Duodenal mucosa (tissue), 2 donors: ENCODE results near the gene FILIP1L.

Source experiments
- H3K27ac ChIP-seq: one replicate; pipeline ENCODE4 v1.7.0; 2013; ENCODE audit warnings: low read depth, low read length
- H3K27me3 ChIP-seq, 2 donors: one replicate each; pipeline ENCODE4 v1.7.0; 2013; ENCODE audit warnings: low read length in 2 of 2, control low read depth in 1 of 2; ENCODE audit not compliant: insufficient read depth in 2 of 2, control insufficient read depth in 1 of 2
- H3K36me3 ChIP-seq, 2 donors: one replicate each; pipeline ENCODE4 v1.7.0; 2013; ENCODE audit warnings: low read length in 2 of 2, control low read depth in 1 of 2; ENCODE audit not compliant: insufficient read depth in 2 of 2, control insufficient read depth in 1 of 2
- H3K4me1 ChIP-seq, 2 donors: one replicate each; pipeline ENCODE4 v1.7.0; 2013; ENCODE audit warnings: low read length in 2 of 2, control low read depth in 1 of 2; ENCODE audit not compliant: insufficient read depth in 2 of 2, control insufficient read depth in 1 of 2
- H3K4me3 ChIP-seq, 2 donors: one replicate each; pipeline ENCODE4 v1.7.0; 2013; ENCODE audit warnings: low read length in 2 of 2, low read depth in 1 of 2
- H3K9ac ChIP-seq, 2 donors: one replicate each; pipeline ENCODE4 v1.7.0; 2013; ENCODE audit warnings: low read length in 2 of 2, low read depth in 1 of 2
- H3K9me3 ChIP-seq, 2 donors: one replicate each; pipeline ENCODE4 v1.7.0; 2013; ENCODE audit warnings: low read length in 2 of 2, control low read depth in 1 of 2; ENCODE audit not compliant: control insufficient read depth in 1 of 2

Gene FILIP1L

DNA sequence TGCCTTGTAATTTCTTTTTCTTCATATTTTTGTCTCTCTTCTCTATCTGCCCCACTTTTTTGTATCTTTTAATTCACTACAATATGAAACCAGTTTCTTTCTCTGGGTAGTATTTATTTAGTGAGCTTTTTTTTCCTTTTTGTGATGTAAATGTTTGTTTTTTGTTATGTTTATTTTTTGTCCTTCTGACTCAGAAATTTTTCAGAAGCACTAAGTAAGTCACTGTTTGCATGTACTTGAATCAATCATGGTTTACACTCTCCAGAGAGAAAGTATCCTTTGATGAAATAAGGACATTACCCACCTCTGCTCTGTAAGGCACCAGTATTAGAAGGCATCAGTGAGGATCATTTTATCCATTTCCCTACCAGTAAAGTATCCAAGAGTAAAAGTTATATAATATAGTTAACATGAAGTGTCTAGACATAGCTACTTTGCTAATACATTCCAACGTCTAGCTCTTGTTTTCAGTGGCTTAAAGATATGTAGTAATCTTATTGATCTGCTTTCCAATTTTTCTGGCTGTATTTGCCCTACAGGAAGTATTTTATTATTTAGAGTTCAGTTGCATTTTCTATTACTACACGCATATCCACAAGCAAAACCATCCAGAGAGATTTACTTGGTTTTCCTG lies 25.4 kb downstream of the FILIP1L start:
- H3K4me3 ChIP-seq, result no peak overlapping the region
- H3K4me1 ChIP-seq, result peaks cover 0 to 14% of the 10 kb centered on the region in 2 donors
- no peaks in the 10 kb centered on the region for H3K9me3 ChIP-seq
- H3K27me3 ChIP-seq, result no peaks in the 10 kb centered on the region
- no peak overlapping the region for H3K9ac ChIP-seq
- H3K27ac ChIP-seq, result no peak overlapping the region
- H3K36me3 ChIP-seq, result no peaks in the 10 kb centered on the region

DNA sequence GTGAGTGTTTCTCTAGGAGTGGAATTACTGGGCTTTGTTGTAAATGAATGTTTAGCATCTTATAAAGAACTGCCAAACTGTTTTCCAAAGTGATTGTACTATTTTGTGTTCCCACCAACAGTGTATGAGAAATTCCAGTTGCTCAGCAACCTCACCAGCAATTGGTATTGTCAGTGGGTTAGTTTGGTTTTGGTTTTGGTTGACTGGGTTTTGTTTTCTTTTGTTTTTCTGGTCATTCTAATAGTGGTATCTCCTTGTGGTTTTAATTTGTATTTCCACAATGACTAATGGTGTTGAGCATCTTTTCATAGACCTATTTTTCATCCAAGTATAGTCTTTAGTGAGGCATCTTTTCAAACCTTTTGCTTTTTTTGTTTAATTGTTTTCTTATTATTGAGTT lies 27.1 kb downstream of the FILIP1L start:
- no peaks in the 10 kb centered on the region for H3K36me3 ChIP-seq
- no peaks in the 10 kb centered on the region for H3K9me3 ChIP-seq
- H3K4me3 ChIP-seq, result no peak overlapping the region
- H3K9ac ChIP-seq, result no peak overlapping the region
- H3K4me1 ChIP-seq, result peaks cover 0 to 14% of the 10 kb centered on the region in 2 donors
- H3K27me3 ChIP-seq, result no peaks in the 10 kb centered on the region
- H3K27ac ChIP-seq, result no peak overlapping the region

- no peak overlapping the region for H3K4me3 ChIP-seq
- H3K9ac ChIP-seq, result no peak overlapping the region
- no peaks in the 10 kb centered on the region for H3K9me3 ChIP-seq
- H3K27ac ChIP-seq, result no peak overlapping the region
- H3K27me3 ChIP-seq, result no peaks in the 10 kb centered on the region
- H3K36me3 ChIP-seq, result no peaks in the 10 kb centered on the region
- H3K4me1 ChIP-seq, result peaks cover 0 to 14% of the 10 kb centered on the region in 2 donors
These were observed 27.9 kb downstream of the FILIP1L start for GRCh38 chr3:100086401-100086800.

GRCh38 chr3:100084100-100084806 lies 30.0 kb downstream of the FILIP1L start:
- H3K27me3 ChIP-seq, result no peaks in the 10 kb centered on the region
- no peaks in the 10 kb centered on the region for H3K36me3 ChIP-seq
- no peaks in the 10 kb centered on the region for H3K9me3 ChIP-seq
- H3K27ac ChIP-seq, result no peak overlapping the region
- H3K9ac ChIP-seq, result no peak overlapping the region
- H3K4me1 ChIP-seq, result peaks cover 0 to 4% of the 10 kb centered on the region in 2 donors
- no peak overlapping the region for H3K4me3 ChIP-seq

GRCh38 chr3:100083209-100083608 lies 31.1 kb downstream of the FILIP1L start:
- no peaks in the 10 kb centered on the region for H3K27me3 ChIP-seq
- H3K4me3 ChIP-seq, result no peak overlapping the region
- no peaks in the 10 kb centered on the region for H3K9me3 ChIP-seq
- H3K36me3 ChIP-seq, result no peaks in the 10 kb centered on the region
- no peak overlapping the region for H3K27ac ChIP-seq
- no peak overlapping the region for H3K9ac ChIP-seq
- H3K4me1 ChIP-seq, result peaks cover 0 to 4% of the 10 kb centered on the region in 2 donors

- Histone ChIP-seq H3K27ac (no peak overlapping the region), H3K27me3 (no peaks in the 10 kb centered on the region), H3K4me3 (no peak overlapping the region), H3K9ac (no peak overlapping the region), H3K9me3 (no peaks in the 10 kb centered on the region), H3K4me1 (peaks cover 0 to 4% of the 10 kb centered on the region in 2 donors), H3K36me3 (no peaks in the 10 kb centered on the region)
These were observed 31.6 kb downstream of the FILIP1L start for GRCh38 chr3:100082714-100083113.

- Histone ChIP-seq H3K27ac (no peak overlapping the region), H3K27me3 (no peaks in the 10 kb centered on the region), H3K4me1 (peaks cover 1 to 8% of the 10 kb centered on the region in 2 donors), H3K4me3 (no peak overlapping the region), H3K9ac (no peak overlapping the region), H3K9me3 (no peaks in the 10 kb centered on the region), H3K36me3 (no peaks in the 10 kb centered on the region)
These were observed 32.2 kb downstream of the FILIP1L start for GRCh38 chr3:100081986-100082692.

GRCh38 chr3:100081311-100081710 lies 33.0 kb downstream of the FILIP1L start:
- no peak overlapping the region for H3K9ac ChIP-seq
- H3K36me3 ChIP-seq, result no peaks in the 10 kb centered on the region
- H3K4me1 ChIP-seq, result peaks cover 7 to 12% of the 10 kb centered on the region in 2 donors
- H3K4me3 ChIP-seq, result no peak overlapping the region
- no peak overlapping the region for H3K27ac ChIP-seq
- H3K27me3 ChIP-seq, result no peaks in the 10 kb centered on the region
- H3K9me3 ChIP-seq, result no peaks in the 10 kb centered on the region

GRCh38 chr3:100080573-100080972 lies 33.7 kb downstream of the FILIP1L start:
- peaks cover 15 to 19% of the 10 kb centered on the region in 2 donors for H3K4me1 ChIP-seq
- no peaks in the 10 kb centered on the region for H3K27me3 ChIP-seq
- H3K27ac ChIP-seq, result no peak overlapping the region
- no peaks in the 10 kb centered on the region for H3K36me3 ChIP-seq
- no peak overlapping the region for H3K9ac ChIP-seq
- no peaks in the 10 kb centered on the region for H3K9me3 ChIP-seq
- H3K4me3 ChIP-seq, result no peak overlapping the region

DNA sequence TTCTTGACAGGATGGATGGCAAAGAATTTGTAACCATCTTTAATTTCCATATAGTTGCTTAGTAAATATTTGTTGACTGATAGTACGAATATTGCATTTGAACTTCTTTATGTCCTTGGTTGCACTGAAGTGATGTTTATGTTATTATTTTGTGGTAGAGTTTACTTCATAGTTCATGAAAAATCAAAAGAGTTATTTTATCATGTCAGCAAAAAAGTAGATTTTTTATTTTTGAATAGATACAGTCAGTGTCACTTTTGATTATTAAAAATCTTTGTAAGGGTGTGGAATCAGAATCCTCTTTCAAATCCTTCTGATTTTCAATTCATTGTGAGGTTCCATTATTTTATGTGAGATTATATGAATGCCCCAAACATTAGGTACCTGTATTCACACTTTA lies 35.0 kb downstream of the FILIP1L start:
- Histone ChIP-seq H3K27me3 (no peaks in the 10 kb centered on the region), H3K9me3 (no peaks in the 10 kb centered on the region), H3K27ac (no peak overlapping the region), H3K36me3 (no peaks in the 10 kb centered on the region), H3K4me1 (peaks cover 15 to 19% of the 10 kb centered on the region in 2 donors), H3K4me3 (no peak overlapping the region), H3K9ac (no peak overlapping the region)
